HG02870 (cell line): ENCODE measurements around the gene ALPL.
"Not testable (repeated sequence)": the region's sequence is repeated elsewhere in the genome, so short reads cannot be mapped to it uniquely, and the experiment has no call there.

ENCODE experiments used
- ATAC-seq: cut with Tn5 transposase; IDR thresholded peaks from one replicate; pipeline ENCODE4 v1.9.1; 2021; ENCODE audit warnings: mild to moderate bottlenecking, moderate library complexity; ENCODE audit not compliant: unreplicated experiment

ALPL gene

DNA sequence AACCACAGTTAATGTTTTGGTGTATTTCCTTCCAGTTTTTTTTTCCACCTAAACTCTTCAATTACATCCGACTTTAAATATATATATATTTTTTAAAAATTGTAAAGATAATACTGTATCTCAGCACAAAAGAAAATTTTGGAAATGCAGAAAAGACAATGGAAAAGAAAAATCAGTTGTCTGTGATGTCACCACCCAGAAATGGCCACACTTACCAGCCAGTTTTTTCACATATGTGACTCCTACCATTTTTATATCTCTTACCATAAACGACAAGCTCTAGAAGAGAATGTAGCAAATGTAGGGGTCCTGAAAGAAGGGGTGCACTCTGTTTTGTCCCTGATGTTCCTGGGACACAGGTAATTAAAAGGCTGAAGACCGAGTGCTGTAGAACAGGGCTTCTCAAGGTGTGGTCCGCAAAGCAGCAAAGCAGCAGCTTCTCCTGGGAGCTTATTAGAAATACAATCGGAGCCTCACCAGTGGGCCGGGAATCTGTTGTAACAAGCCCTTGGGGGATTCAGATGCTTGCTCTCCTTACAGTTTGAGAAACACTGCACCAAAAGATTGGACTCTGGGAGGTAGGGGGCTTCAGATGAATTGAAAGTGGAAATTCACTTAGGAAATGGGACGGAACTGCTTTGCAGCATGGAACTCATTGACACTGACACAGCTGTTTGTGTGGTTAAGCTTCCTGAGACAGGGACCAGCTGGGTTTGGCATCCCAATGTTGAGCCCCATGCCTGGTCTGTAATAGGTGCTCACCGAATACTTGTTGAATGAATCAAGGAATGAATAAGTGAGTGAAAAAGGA lies 44.1 kb downstream of the ALPL start:
- ATAC-seq = no peak

GRCh38 chr1:21559788-21560567 lies 50.8 kb downstream of the ALPL start:
- no peak for ATAC-seq

DNA sequence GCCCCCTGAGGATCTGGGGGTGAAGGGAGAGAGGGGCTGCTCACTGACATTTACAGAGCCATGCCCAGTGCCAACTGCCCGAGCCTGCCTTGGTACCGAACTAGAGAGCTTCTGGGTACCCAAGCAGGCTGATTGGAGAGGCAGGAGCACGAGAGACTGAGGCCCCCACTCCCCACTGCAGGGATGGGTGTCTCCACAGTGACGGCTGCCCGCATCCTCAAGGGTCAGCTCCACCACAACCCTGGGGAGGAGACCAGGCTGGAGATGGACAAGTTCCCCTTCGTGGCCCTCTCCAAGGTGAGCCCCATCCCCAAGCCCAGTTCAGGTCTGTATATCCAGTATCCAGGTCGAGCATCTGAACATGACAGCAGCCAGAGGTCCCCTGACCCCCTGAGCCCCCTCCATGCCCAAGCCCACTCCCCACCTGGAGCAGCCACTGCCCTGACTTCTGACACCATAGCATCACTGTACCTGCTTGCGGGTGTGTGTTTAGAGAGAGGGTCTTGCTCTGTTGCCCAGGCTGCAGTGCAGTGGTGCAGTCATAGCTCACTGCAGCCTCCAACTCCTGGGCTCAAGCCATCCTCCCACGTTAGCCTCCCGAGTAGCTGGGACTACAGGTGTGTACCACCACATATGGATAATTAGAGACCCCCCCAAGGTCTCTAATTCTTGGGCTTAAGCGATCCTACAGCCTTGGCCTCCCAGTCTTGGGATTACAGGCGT lies 51.9 kb downstream of the ALPL start:
- no peak for ATAC-seq

- ATAC-seq = no peak
Observed at GRCh38 chr1:21562896-21563295, 53.7 kb downstream of the ALPL start.

DNA sequence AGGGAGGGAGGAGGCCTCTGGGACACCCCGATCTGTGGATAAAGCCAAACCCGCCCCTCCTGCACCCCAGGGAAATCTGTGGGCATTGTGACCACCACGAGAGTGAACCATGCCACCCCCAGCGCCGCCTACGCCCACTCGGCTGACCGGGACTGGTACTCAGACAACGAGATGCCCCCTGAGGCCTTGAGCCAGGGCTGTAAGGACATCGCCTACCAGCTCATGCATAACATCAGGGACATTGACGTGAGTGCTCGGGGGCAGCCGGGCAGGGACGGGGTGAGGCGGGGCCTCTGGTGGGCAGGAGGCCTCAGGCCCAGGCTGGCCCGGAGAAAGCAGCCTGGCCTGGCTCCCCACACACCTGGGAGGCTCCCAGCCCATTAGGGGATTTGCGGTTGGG lies 54.7 kb downstream of the ALPL start:
- no peak for ATAC-seq

- no peak for ATAC-seq
Observed at GRCh38 chr1:21564521-21565095, 55.4 kb downstream of the ALPL start.

GRCh38 chr1:21565285-21565684 lies 56.1 kb downstream of the ALPL start:
- ATAC-seq = no peak

- not testable (repeated sequence) for ATAC-seq
Observed at GRCh38 chr1:21566361-21566760, 57.1 kb downstream of the ALPL start.

DNA sequence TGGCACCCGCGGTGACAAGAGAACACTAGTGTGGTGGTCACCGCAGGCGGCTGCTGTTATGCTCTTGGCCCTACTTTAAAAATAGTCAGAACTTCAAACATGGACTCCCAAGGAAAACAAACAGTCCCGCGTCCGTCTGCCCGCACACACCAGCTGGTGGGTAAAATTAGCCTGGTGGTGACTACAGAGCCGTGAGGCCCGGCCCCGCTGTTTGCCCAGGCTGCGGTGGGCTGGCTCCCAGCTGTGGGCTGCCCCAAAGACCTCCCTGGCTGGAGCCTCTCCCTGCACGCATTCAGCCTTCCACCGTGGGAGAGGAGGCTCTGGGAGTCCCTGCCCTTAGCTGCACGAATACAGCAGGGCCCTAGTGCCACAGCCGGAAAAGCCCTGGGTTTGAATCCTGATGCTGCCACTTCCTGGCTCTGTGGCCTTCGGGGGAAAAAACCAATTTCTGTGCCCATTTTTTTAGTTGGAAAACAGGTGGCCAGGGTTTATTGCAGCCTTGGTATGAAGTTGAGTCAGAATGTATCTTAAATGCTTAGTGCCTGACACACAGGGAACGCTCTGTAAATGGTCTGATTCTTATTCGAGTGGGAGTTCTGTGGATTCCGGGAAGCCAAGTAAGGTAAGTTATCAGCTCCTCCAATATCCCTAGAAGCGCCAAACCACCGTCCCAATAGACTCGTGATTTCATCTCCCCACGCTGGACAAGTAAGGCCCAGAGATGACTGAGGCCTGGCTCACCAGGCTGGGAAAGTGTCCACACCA lies 58.2 kb downstream of the ALPL start:
- no peak for ATAC-seq

- ATAC-seq = no peak
Observed at GRCh38 chr1:21568006-21568746, 59.0 kb downstream of the ALPL start.

DNA sequence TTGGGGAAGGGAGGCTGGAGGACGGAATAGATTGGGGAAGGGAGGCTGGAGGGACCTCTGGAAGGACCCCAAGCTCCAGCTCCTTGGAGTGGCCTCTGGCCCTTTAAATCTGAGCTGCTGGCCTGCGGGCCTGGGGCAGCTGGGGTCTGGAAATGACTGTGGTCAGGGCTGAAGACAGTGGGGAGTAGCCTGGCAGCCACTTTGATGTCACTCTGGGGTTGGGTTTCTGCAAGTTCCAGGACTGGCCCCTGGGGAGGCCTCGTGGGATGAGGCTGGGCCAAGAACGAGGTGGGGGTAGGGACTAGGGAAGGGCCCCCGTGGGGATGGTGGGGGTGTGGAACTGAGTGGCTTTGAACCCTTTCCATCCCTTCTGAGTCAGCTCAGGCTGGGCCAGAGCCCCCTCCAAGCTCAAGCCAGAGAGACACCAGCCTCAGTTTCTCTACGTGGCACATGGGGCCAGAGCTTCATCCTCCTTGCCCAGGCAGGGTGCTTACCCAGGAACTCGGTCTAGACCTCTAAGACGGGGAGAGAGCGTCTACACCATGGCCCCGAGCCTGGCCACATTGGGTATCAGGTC lies 59.7 kb downstream of the ALPL start:
- ATAC-seq = no peak

- ATAC-seq = no peak
Observed at GRCh38 chr1:21569820-21570527, 60.8 kb downstream of the ALPL start.

DNA sequence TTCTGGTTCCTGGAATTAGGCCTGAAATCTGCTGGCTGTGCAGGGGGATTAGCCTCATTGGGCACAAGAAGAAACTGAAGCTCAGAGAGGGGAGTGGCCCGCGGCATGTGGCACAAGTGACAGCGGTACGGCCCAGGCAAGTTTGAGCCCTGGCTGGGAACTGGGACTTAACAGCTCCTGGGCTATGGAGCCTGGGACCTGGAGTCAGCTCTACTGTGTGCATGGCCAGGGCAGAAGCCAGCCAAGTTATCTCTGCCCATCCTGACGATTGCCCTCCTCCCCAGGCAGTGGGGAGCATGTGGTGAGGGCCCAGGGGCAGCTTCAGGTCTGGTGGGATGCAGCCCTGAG lies 61.3 kb downstream of the ALPL start:
- no peak for ATAC-seq

- ATAC-seq = no peak
Observed at GRCh38 chr1:21570885-21571284, 61.7 kb downstream of the ALPL start.

GRCh38 chr1:21572221-21572620 lies 63.0 kb downstream of the ALPL start:
- no peak for ATAC-seq

DNA sequence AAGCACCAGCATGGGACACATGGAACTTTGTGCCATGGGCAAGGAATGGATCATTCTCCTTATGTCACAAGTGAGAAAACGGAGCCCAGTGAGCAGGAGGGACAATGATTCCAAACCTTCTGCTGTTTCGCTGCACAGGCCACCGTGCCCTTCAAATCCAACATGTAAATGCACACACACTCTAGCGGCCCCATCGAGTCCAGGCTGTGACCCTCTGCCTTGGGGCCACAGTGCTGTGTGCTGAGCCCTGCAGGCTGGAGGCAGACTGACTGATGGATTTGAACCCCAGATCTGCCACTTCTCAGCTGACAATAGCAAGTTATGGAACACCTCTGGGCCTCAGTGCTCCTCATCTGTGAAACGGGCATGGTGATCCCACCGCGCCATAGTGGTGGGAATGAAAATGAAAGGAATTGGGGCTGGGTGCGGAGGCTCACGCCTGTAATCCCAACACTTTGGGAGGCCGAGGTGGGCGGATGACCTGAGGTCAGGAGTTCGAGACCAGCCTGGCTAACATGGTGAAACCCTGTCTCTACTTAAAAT lies 63.6 kb downstream of the ALPL start:
- no peak for ATAC-seq

DNA sequence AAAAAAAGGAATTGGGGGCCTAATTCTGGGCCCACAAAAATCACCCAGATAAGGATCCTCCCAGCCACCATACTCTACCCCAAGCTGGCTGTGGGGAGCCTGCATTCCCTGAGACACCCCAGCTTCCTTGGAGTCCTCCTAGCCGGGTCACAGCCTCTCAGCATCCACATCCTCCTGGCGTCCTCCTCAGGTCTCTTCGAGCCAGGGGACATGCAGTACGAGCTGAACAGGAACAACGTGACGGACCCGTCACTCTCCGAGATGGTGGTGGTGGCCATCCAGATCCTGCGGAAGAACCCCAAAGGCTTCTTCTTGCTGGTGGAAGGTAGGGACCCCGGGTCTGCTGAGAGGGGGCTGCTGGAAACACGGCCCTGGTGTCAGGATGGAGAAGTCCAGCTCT lies 64.3 kb downstream of the ALPL start:
- no peak for ATAC-seq

GRCh38 chr1:21573971-21574465 lies 64.8 kb downstream of the ALPL start:
- ATAC-seq = no peak
